ENCODE measurements around the gene PCMTD2. TPM values are rescaled to one million over a fixed set of nuclear protein-coding genes. Genes with fewer than 3 reads are reported as not detected.

Gene PCMTD2
- total RNA-seq, 1 experiment from 2014 or later: 52.0 TPM

GRCh38 chr20:64264091-64264490 is 8.5 kb downstream of the PCMTD2 start:
- H3K27me3 ChIP-seq (ENCODE audit: insufficient read depth, low read length): no peaks in the 10 kb centered on the region
- H3K23ac ChIP-seq (ENCODE audit: insufficient read length, low read depth, low read length): no peak overlapping the region
- no peak overlapping the region for H4K5ac ChIP-seq (ENCODE audit: insufficient read length, low read depth, low read length)
- H3K4me1 Mint-ChIP-seq: peaks cover 4 to 10% of the 10 kb centered on the region in 2 experiments
- DNase-seq: no peak
- no peak overlapping the region for H3K9ac ChIP-seq (ENCODE audit: extremely low read depth, insufficient read length, low read length)
- H2BK20ac ChIP-seq (ENCODE audit: low read depth, low read length, poor library complexity, severe bottlenecking): no peak overlapping the region
- H3K56ac ChIP-seq (ENCODE audit: insufficient read length, low read depth, low read length): no peak overlapping the region
- no peaks in the 10 kb centered on the region for H3K23me2 ChIP-seq (ENCODE audit: insufficient read length, low read depth, low read length, poor library complexity, severe bottlenecking)
- WGBS (ENCODE audit: extremely low coverage, insufficient read length, low lambda C conversion rate): no CpG with 5 or more reads among the region's 4 CpGs
- no peaks in the 10 kb centered on the region for H3K27me3 Mint-ChIP-seq (ENCODE audit: low read depth)
- no peak overlapping the region for H3K4me2 ChIP-seq (ENCODE audit: insufficient read depth, insufficient read length, low read length)
- H3K36me3 Mint-ChIP-seq (ENCODE audit: insufficient read depth in 1 of 3, low read depth in 3 of 3): peaks cover 6 to 22% (median 9%) of the 10 kb centered on the region in 3 experiments; a peak in 6 of 7 replicates
- no peaks in the 10 kb centered on the region for H3K79me2 ChIP-seq (ENCODE audit: insufficient read depth, low read length)
- H3K9me3 ChIP-seq (ENCODE audit: control insufficient read depth, low read depth, low read length): no peaks in the 10 kb centered on the region
- H2BK120ac ChIP-seq (ENCODE audit: low read depth, low read length, poor library complexity, severe bottlenecking): no peak overlapping the region
- no peaks in the 10 kb centered on the region for H3K4me1 ChIP-seq (ENCODE audit: insufficient read depth, low read length)
- no peak for TF ChIP-seq CTCF (conservative IDR thresholded peaks at IDR 0.05)
- H4K91ac ChIP-seq (ENCODE audit: insufficient read length, low read depth, low read length): no peak overlapping the region
- no peak overlapping the region for H2BK5ac ChIP-seq (ENCODE audit: insufficient read length, low read length)
- no peak overlapping the region for H2BK15ac ChIP-seq (ENCODE audit: low read depth, low read length)
- H3K27ac ChIP-seq (ENCODE audit: insufficient read length, low read depth, low read length): no peak overlapping the region
- no peak overlapping the region for H3T11ph ChIP-seq (ENCODE audit: low read length)
- H2BK12ac ChIP-seq (ENCODE audit: insufficient read length, low read depth, low read length): no peak overlapping the region
- H3K79me1 ChIP-seq (ENCODE audit: insufficient read depth, low read depth, low read length, poor library complexity, severe bottlenecking): peaks cover 3% of the 10 kb centered on the region
- no peak overlapping the region for H4K8ac ChIP-seq (replicated peaks; ENCODE audit: insufficient read length, low read depth, low read length)
- H3K18ac ChIP-seq (ENCODE audit: insufficient read length, low read depth, low read length): no peak overlapping the region
- no peaks in the 10 kb centered on the region for H4K20me1 ChIP-seq (ENCODE audit: control insufficient read depth, insufficient read depth, insufficient read length)
- no peak overlapping the region for H2AFZ ChIP-seq (ENCODE audit: low read length)
- no peak overlapping the region for H3K4ac ChIP-seq (ENCODE audit: low read depth, low read length)
- peaks cover 3 to 4% of the 10 kb centered on the region in 2 experiments; a peak in 2 of 5 replicates for H3K9me3 Mint-ChIP-seq
- H3K14ac ChIP-seq (ENCODE audit: insufficient read depth, low read length): no peak overlapping the region
- H3K27ac Mint-ChIP-seq: no peak overlapping the region
- no peak overlapping the region for H3K4me3 Mint-ChIP-seq
- no peak overlapping the region for H2AK5ac ChIP-seq (ENCODE audit: insufficient read length, low read length)
